SK-N-SH treated with all-trans-retinoic acid at 6 μM for 48 hours (cell line): ENCODE data around the gene GPS2.

Experiments used
- ATAC-seq: fragments of 200-7000 bp; cut with Tn5 transposase; 3 replicates; pipeline ENCODE4 v1.9.1; 2020; ENCODE audit warnings: mild to moderate bottlenecking, moderate library complexity
- ARNTL ChIP-seq: fragments of 450-650 bp; formaldehyde crosslinking; IDR thresholded peaks from 2 replicates; pipeline ENCODE4 v1.5.0; 2020; ENCODE audit warnings: low read depth, mild to moderate bottlenecking, moderate library complexity, borderline replicate concordance
- BACH2 ChIP-seq: fragments of 250-450 bp; sonication (Bioruptor Pico); IDR thresholded peaks from 2 replicates; pipeline ENCODE4 v1.9.0; 2021; ENCODE audit warnings: mild to moderate bottlenecking, borderline replicate concordance
- CSDC2 ChIP-seq: fragments of 250-450 bp; sonication (Bioruptor Pico); IDR thresholded peaks from 2 replicates; pipeline ENCODE4 v1.5.0; 2020; ENCODE audit warnings: mild to moderate bottlenecking, moderate library complexity
- ESRRG ChIP-seq: fragments of 250-450 bp; sonication (Bioruptor Pico); IDR thresholded peaks from 2 replicates; pipeline ENCODE4 v1.6.1; 2021; ENCODE audit warnings: mild to moderate bottlenecking
- ISL1 ChIP-seq: fragments of 250-450 bp; sonication (Bioruptor Pico); IDR thresholded peaks from 2 replicates; pipeline ENCODE4 v2.1.2; 2022; ENCODE audit warnings: mild to moderate bottlenecking, moderate library complexity
- OSR1 ChIP-seq: fragments of 250-450 bp; sonication (Bioruptor Pico); IDR thresholded peaks from 2 replicates; pipeline ENCODE4 v1.8.0; 2022; ENCODE audit warnings: moderate library complexity, mild to moderate bottlenecking, inconsistent platforms
- POU6F1 ChIP-seq: fragments of 250-450 bp; sonication (Bioruptor Pico); IDR thresholded peaks from 2 replicates; pipeline ENCODE4 v1.8.0; 2021; ENCODE audit warnings: low read depth, mild to moderate bottlenecking, moderate library complexity, borderline replicate concordance
- PPARA ChIP-seq: fragments of 250-450 bp; sonication (Bioruptor Pico); IDR thresholded peaks from 2 replicates; pipeline ENCODE4 v1.5.0; 2020; ENCODE audit warnings: mild to moderate bottlenecking, borderline replicate concordance
- RARB ChIP-seq: fragments of 250-450 bp; sonication (Bioruptor Pico); IDR thresholded peaks from 2 replicates; pipeline ENCODE4 v1.8.0; 2021; ENCODE audit warnings: mild to moderate bottlenecking, moderate library complexity
- SNAI2 ChIP-seq: fragments of 250-450 bp; sonication (Bioruptor Pico); IDR thresholded peaks from 2 replicates; pipeline ENCODE4 v1.5.0; 2020; ENCODE audit warnings: mild to moderate bottlenecking, moderate library complexity
- TCF4 ChIP-seq: fragments of 250-450 bp; sonication (Bioruptor Pico); IDR thresholded peaks from 2 replicates; pipeline ENCODE4 v1.8.0; 2021; ENCODE audit warnings: mild to moderate bottlenecking, moderate library complexity, borderline replicate concordance
- TOX ChIP-seq: fragments of 250-450 bp; sonication (Bioruptor Pico); IDR thresholded peaks from 2 replicates; pipeline ENCODE4 v1.8.0; 2021; ENCODE audit warnings: mild to moderate bottlenecking, moderate library complexity, borderline replicate concordance
- TSHZ2 ChIP-seq: fragments of 250-450 bp; sonication (Bioruptor Pico); IDR thresholded peaks from 2 replicates; pipeline ENCODE4 v1.5.0; 2020; ENCODE audit warnings: mild to moderate bottlenecking, moderate library complexity
- ZC3H10 ChIP-seq: fragments of 250-450 bp; sonication (Bioruptor Pico); IDR thresholded peaks from 2 replicates; pipeline ENCODE4 v1.5.1; 2021; ENCODE audit warnings: mild to moderate bottlenecking, moderate library complexity
- ZFP3 ChIP-seq: fragments of 250-450 bp; sonication (Bioruptor Pico); IDR thresholded peaks from 2 replicates; pipeline ENCODE4 v1.5.0; 2020; ENCODE audit warnings: mild to moderate bottlenecking, moderate library complexity
- ZNF565 ChIP-seq: fragments of 450-650 bp; formaldehyde crosslinking; conservative IDR thresholded peaks from 2 replicates; pipeline ENCODE4 v1.5.0; 2020; ENCODE audit warnings: low read depth, mild to moderate bottlenecking, moderate library complexity
- ZNF70 ChIP-seq: fragments of 450-650 bp; formaldehyde crosslinking; IDR thresholded peaks from 2 replicates; pipeline ENCODE4 v1.5.0; 2020; ENCODE audit warnings: mild to moderate bottlenecking, moderate library complexity
- ZNF8 ChIP-seq: fragments of 450-650 bp; formaldehyde crosslinking; IDR thresholded peaks from 2 replicates; pipeline ENCODE4 v1.5.0; 2020; ENCODE audit warnings: mild to moderate bottlenecking, moderate library complexity
- TF ChIP-seq, protein P1 (sequence below): fragments of 250-450 bp; sonication (Bioruptor Pico); IDR thresholded peaks from 2 replicates; pipeline ENCODE4 v1.5.1; 2021; ENCODE audit warnings: mild to moderate bottlenecking, moderate library complexity
- TF ChIP-seq, protein P2 (sequence below): fragments of 250-450 bp; sonication (Bioruptor Pico); IDR thresholded peaks from 2 replicates; pipeline ENCODE4 v1.5.1; 2020; ENCODE audit warnings: low read depth, mild to moderate bottlenecking, moderate library complexity
- TF ChIP-seq, protein P3 (sequence below): fragments of 250-450 bp; sonication (Bioruptor Pico); IDR thresholded peaks from 2 replicates; pipeline ENCODE4 v1.8.0; 2020; ENCODE audit warnings: mild to moderate bottlenecking, moderate library complexity, borderline replicate concordance

Gene GPS2

DNA sequence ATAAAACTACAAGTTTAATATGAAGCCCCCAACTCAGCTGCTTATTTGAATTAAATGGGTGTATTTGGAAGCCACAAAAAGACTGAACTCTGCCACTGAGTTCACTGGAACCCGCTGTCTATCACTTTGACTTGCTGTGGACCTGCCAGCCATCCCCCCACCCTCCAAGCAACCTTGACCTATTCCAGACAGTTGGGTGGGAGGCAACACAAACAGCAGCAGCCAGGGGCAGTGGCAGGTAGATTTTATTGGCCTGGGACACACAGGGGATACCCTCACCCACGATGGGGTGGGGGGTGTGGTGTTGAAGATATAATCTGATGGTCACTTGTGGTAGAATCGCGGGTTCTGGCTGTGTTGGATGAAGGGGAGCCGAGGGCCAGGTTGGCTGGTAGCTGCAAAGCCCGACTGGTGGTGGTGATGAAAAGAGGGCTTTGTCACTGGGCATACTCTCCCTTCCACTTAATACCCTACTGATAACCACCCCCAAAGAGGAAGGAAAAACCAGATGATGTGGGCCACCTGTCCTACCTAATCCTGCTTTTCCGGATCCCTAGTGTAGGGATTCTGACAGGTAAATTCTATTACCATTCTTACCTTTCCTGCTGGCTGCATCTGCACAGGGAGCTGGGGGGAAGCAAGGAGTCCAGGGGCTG lies 2.6 kb downstream of the GPS2 start:
- TF ChIP-seq PPARA (no peak), CSDC2 (CRISPR knock-in tag) (no peak), ZNF70 (CRISPR knock-in tag) (no peak), TCF4 (CRISPR knock-in tag) (no peak), BACH2 (CRISPR knock-in tag) (no peak)
- TF ChIP-seq, protein P1, sequence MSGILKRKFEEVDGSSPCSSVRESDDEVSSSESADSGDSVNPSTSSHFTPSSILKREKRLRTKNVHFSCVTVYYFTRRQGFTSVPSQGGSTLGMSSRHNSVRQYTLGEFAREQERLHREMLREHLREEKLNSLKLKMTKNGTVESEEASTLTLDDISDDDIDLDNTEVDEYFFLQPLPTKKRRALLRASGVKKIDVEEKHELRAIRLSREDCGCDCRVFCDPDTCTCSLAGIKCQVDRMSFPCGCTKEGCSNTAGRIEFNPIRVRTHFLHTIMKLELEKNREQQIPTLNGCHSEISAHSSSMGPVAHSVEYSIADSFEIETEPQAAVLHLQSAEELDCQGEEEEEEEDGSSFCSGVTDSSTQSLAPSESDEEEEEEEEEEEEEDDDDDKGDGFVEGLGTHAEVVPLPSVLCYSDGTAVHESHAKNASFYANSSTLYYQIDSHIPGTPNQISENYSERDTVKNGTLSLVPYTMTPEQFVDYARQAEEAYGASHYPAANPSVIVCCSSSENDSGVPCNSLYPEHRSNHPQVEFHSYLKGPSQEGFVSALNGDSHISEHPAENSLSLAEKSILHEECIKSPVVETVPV (CRISPR knock-in tag): no peak
- TF ChIP-seq, all 23 proteins: peak for 0
- ATAC-seq: no peak

DNA sequence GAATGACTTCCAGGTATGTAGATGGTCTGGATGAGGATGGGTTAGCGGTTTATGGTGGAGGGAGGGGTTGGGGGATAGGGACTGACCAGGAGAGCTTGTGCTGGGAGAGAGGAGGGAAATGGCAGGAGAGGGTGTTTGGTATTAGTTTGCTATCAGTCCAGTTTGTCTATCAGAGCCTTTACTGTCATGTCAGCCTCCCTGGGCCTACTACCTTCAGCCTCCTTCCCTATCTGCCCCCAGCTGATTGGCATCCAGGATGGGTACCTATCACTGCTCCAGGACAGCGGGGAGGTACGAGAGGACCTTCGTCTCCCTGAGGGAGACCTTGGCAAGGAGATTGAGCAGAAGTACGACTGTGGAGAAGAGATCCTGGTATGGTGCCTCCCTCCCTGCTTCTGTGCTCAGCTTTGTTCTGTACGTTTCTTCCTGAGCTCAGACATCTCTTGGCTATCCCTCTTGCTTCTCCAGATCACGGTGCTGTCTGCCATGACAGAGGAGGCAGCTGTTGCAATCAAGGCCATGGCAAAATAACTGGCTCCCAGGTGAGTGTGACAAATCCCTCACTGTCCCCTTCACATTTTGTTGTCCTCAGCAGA lies 4.0 kb downstream of the GPS2 start:
- no peak for ATAC-seq
- TF ChIP-seq ESRRG (CRISPR knock-in tag) (no peak), CSDC2 (CRISPR knock-in tag) (no peak), POU6F1 (no peak), ISL1 (CRISPR knock-in tag) (no peak), BACH2 (CRISPR knock-in tag) (no peak), ZC3H10 (no peak), ZNF8 (CRISPR knock-in tag) (no peak), ZNF70 (CRISPR knock-in tag) (no peak), ARNTL (CRISPR knock-in tag) (no peak), TOX (CRISPR knock-in tag) (no peak), ZFP3 (CRISPR knock-in tag) (no peak), TCF4 (CRISPR knock-in tag) (no peak), PPARA (no peak)
- TF ChIP-seq, protein P2, sequence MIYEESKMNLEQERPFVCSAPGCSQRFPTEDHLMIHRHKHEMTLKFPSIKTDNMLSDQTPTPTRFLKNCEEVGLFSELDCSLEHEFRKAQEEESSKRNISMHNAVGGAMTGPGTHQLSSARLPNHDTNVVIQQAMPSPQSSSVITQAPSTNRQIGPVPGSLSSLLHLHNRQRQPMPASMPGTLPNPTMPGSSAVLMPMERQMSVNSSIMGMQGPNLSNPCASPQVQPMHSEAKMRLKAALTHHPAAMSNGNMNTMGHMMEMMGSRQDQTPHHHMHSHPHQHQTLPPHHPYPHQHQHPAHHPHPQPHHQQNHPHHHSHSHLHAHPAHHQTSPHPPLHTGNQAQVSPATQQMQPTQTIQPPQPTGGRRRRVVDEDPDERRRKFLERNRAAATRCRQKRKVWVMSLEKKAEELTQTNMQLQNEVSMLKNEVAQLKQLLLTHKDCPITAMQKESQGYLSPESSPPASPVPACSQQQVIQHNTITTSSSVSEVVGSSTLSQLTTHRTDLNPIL (CRISPR knock-in tag): no peak
- TF ChIP-seq, protein P1 (CRISPR knock-in tag): no peak
- TF ChIP-seq, protein P3, sequence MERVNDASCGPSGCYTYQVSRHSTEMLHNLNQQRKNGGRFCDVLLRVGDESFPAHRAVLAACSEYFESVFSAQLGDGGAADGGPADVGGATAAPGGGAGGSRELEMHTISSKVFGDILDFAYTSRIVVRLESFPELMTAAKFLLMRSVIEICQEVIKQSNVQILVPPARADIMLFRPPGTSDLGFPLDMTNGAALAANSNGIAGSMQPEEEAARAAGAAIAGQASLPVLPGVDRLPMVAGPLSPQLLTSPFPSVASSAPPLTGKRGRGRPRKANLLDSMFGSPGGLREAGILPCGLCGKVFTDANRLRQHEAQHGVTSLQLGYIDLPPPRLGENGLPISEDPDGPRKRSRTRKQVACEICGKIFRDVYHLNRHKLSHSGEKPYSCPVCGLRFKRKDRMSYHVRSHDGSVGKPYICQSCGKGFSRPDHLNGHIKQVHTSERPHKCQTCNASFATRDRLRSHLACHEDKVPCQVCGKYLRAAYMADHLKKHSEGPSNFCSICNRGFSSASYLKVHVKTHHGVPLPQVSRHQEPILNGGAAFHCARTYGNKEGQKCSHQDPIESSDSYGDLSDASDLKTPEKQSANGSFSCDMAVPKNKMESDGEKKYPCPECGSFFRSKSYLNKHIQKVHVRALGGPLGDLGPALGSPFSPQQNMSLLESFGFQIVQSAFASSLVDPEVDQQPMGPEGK (CRISPR knock-in tag): no peak

DNA sequence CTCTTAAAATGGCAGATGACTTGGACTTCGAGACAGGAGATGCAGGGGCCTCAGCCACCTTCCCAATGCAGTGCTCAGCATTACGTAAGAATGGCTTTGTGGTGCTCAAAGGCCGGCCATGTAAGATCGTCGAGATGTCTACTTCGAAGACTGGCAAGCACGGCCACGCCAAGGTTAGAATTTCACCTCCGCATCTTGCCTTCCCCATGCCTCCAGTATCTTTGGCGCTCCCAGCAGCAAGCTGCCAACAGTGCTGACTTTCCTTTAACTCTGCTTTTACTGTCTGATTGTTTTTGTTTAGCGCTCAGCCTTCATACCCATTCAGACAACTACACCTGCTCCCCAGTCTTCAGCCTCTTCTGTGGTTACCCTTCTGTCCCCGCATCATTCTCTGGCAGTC lies 5.5 kb downstream of the GPS2 start:
- no peak for ATAC-seq
- TF ChIP-seq ZNF8 (CRISPR knock-in tag): no peak
- no peak for TF ChIP-seq ZFP3 (CRISPR knock-in tag)
- TF ChIP-seq, protein P2 (CRISPR knock-in tag): no peak
- TF ChIP-seq PPARA: no peak
- TF ChIP-seq, protein P3 (CRISPR knock-in tag): no peak
- no peak for TF ChIP-seq OSR1 (CRISPR knock-in tag)
- no peak for TF ChIP-seq BACH2 (CRISPR knock-in tag)
- TF ChIP-seq SNAI2 (CRISPR knock-in tag): no peak
- TF ChIP-seq CSDC2 (CRISPR knock-in tag): no peak
- TF ChIP-seq TCF4 (CRISPR knock-in tag): no peak
- no peak for TF ChIP-seq ESRRG (CRISPR knock-in tag)
- TF ChIP-seq TSHZ2 (CRISPR knock-in tag): no peak
- TF ChIP-seq RARB (CRISPR knock-in tag): no peak
- no peak for TF ChIP-seq ZNF565 (CRISPR knock-in tag)
- no peak for TF ChIP-seq ZC3H10
- TF ChIP-seq TOX (CRISPR knock-in tag): no peak
- TF ChIP-seq ARNTL (CRISPR knock-in tag): no peak
